ENCODE measurements around the gene ARMC2.

Gene ARMC2

GRCh38 chr6:108832738-108833137 lies 15.5 kb upstream of the ARMC2 start:
- no peaks in the 10 kb centered on the region for H3K27me3 ChIP-seq (ENCODE audit: insufficient read depth, low read length)
- no peaks in the 10 kb centered on the region for H3F3A ChIP-seq (ENCODE audit: insufficient read depth, low read length)
- H3K9me2 ChIP-seq (ENCODE audit: low read depth, low read length) = no peaks in the 10 kb centered on the region
- H3K9me3 ChIP-seq (ENCODE audit: low read length) = no peaks in the 10 kb centered on the region
- no peaks in the 10 kb centered on the region for H3K79me2 ChIP-seq (ENCODE audit: insufficient read depth, low read length)
- no peak overlapping the region for H2AFZ ChIP-seq (ENCODE audit: low read length)
- H4K20me1 ChIP-seq (ENCODE audit: insufficient read depth, low read length) = no peaks in the 10 kb centered on the region
- TF ChIP-seq, protein P1, sequence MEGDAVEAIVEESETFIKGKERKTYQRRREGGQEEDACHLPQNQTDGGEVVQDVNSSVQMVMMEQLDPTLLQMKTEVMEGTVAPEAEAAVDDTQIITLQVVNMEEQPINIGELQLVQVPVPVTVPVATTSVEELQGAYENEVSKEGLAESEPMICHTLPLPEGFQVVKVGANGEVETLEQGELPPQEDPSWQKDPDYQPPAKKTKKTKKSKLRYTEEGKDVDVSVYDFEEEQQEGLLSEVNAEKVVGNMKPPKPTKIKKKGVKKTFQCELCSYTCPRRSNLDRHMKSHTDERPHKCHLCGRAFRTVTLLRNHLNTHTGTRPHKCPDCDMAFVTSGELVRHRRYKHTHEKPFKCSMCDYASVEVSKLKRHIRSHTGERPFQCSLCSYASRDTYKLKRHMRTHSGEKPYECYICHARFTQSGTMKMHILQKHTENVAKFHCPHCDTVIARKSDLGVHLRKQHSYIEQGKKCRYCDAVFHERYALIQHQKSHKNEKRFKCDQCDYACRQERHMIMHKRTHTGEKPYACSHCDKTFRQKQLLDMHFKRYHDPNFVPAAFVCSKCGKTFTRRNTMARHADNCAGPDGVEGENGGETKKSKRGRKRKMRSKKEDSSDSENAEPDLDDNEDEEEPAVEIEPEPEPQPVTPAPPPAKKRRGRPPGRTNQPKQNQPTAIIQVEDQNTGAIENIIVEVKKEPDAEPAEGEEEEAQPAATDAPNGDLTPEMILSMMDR (IDR thresholded peaks at IDR 0.05; ENCODE audit: low read length) = no peak
- TF ChIP-seq EZH2 (IDR thresholded peaks at IDR 0.05; ENCODE audit: borderline replicate concordance, low read length) = no peak
- no peak overlapping the region for H3K4me2 ChIP-seq (ENCODE audit: low read length)
- no peak overlapping the region for H3K27ac ChIP-seq (ENCODE audit: low read depth, low read length, poor library complexity, severe bottlenecking)
- H3K4me3 ChIP-seq (ENCODE audit: low read depth, low read length, poor library complexity, severe bottlenecking) = no peak overlapping the region
- no peaks in the 10 kb centered on the region for H3K36me3 ChIP-seq (ENCODE audit: insufficient read depth, low read length)
- H3K4me1 ChIP-seq (ENCODE audit: insufficient read depth, low read length, severe bottlenecking) = no peaks in the 10 kb centered on the region
- H3K9ac ChIP-seq (ENCODE audit: low read length) = no peak overlapping the region

DNA sequence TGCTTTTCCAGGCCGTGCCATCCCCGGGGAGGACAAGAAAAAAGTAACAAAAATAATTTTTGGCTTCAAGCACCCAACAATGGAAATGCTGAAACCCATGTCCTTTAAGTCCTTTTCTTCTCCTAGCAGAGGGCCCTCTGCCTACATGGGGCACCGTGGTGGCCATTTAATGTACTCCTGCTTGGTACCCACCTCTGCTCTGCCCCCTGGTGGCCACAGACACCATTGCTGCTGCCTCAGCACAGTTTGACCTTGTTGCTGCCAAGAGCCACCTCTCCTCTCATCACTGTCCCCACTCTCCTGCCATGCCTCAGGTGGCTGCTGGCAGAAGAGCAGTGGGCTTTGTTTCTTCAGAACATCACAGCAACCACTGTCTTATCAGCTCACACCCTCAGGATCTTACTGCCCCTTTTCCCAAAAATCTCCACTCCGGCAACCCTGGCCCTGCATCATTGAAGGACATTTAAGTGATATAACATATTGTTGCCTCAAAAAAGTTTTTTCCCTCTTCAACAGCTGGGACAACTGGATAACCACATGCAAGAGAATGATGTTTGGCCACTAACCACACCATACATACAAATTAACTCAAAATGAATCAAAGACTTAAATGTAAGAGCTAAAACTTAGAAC lies 12.9 kb upstream of the ARMC2 start:
- Histone ChIP-seq H3K4me1 (ENCODE audit: insufficient read depth, low read length, severe bottlenecking) (no peaks in the 10 kb centered on the region), H3K27me3 (ENCODE audit: insufficient read depth, low read length) (no peaks in the 10 kb centered on the region), H3K36me3 (ENCODE audit: insufficient read depth, low read length) (no peaks in the 10 kb centered on the region), H3K79me2 (ENCODE audit: insufficient read depth, low read length) (no peaks in the 10 kb centered on the region), H3K27ac (ENCODE audit: low read depth, low read length, poor library complexity, severe bottlenecking) (no peak overlapping the region), H3K9me2 (ENCODE audit: low read depth, low read length) (no peaks in the 10 kb centered on the region), H3K9ac (ENCODE audit: low read length) (no peak overlapping the region), H3K4me2 (ENCODE audit: low read length) (no peak overlapping the region), H3K9me3 (ENCODE audit: low read length) (no peaks in the 10 kb centered on the region), H2AFZ (ENCODE audit: low read length) (no peak overlapping the region), H3K4me3 (ENCODE audit: low read depth, low read length, poor library complexity, severe bottlenecking) (no peak overlapping the region), H4K20me1 (ENCODE audit: insufficient read depth, low read length) (no peaks in the 10 kb centered on the region), H3F3A (ENCODE audit: insufficient read depth, low read length) (no peaks in the 10 kb centered on the region)
- no peak for TF ChIP-seq EZH2 (IDR thresholded peaks at IDR 0.05; ENCODE audit: borderline replicate concordance, low read length)
- TF ChIP-seq, protein P1 (IDR thresholded peaks at IDR 0.05; ENCODE audit: low read length) = peak; percentile 85

- Histone ChIP-seq H3K9me2 (ENCODE audit: low read depth, low read length) (no peaks in the 10 kb centered on the region), H4K20me1 (ENCODE audit: insufficient read depth, low read length) (no peaks in the 10 kb centered on the region), H3K4me2 (ENCODE audit: low read length) (no peak overlapping the region), H3K4me3 (ENCODE audit: low read depth, low read length, poor library complexity, severe bottlenecking) (no peak overlapping the region), H2AFZ (ENCODE audit: low read length) (no peak overlapping the region), H3K27me3 (ENCODE audit: insufficient read depth, low read length) (no peaks in the 10 kb centered on the region), H3K4me1 (ENCODE audit: insufficient read depth, low read length, severe bottlenecking) (no peaks in the 10 kb centered on the region), H3K9me3 (ENCODE audit: low read length) (no peaks in the 10 kb centered on the region), H3K27ac (ENCODE audit: low read depth, low read length, poor library complexity, severe bottlenecking) (no peak overlapping the region), H3K36me3 (ENCODE audit: insufficient read depth, low read length) (no peaks in the 10 kb centered on the region), H3K9ac (ENCODE audit: low read length) (no peak overlapping the region), H3K79me2 (ENCODE audit: insufficient read depth, low read length) (no peaks in the 10 kb centered on the region), H3F3A (ENCODE audit: insufficient read depth, low read length) (no peaks in the 10 kb centered on the region)
- no peak for TF ChIP-seq EZH2 (IDR thresholded peaks at IDR 0.05; ENCODE audit: borderline replicate concordance, low read length)
- TF ChIP-seq, protein P1 (IDR thresholded peaks at IDR 0.05; ENCODE audit: low read length) = no peak
These were observed 12.2 kb upstream of the ARMC2 start for GRCh38 chr6:108836061-108836460.

All from OCI-LY1 (cell line).